Natural killer cell (primary cell): ENCODE results near the gene HSF5. TPM values are rescaled to one million over a fixed set of nuclear protein-coding genes. Genes with fewer than 3 reads are reported as not detected.

ENCODE experiments used
- ATAC-seq, 3 donors: fragments of 150-1000 bp in 2 of 3; fragments of 200-7000 bp in 1 of 3; cut with Tn5 transposase; 1 replicate in 1 of 3; 2 replicates in 2 of 3; pipeline ENCODE4 v1.10.0; 2021; ENCODE audit warnings: mild to moderate bottlenecking in 2 of 3, moderate library complexity in 2 of 3
- DNase-seq, 2 donors: peaks; one replicate each; pipeline versions ENCODE4 v3.0.0 to v3.0.0-alpha.2; 2013 to 2021; ENCODE audit warnings: mixed read lengths in 1 of 2
- H3K27ac ChIP-seq: one replicate; pipeline ENCODE4 v1.5.1; 2013; ENCODE audit warnings: mild to moderate bottlenecking, low read length
- H3K27me3 ChIP-seq: one replicate; pipeline ENCODE4 v1.6.1; 2013; ENCODE audit warnings: low read length; ENCODE audit not compliant: control insufficient read depth, insufficient read depth
- H3K36me3 ChIP-seq: one replicate; pipeline ENCODE4 v1.6.1; 2013; ENCODE audit warnings: low read length; ENCODE audit not compliant: control insufficient read depth, insufficient read depth
- H3K4me1 ChIP-seq: one replicate; pipeline ENCODE4 v1.6.1; 2013; ENCODE audit warnings: low read length; ENCODE audit not compliant: control insufficient read depth, insufficient read depth
- H3K4me3 ChIP-seq: one replicate; pipeline ENCODE4 v1.5.1; 2013; ENCODE audit warnings: low read length
- H3K9me3 ChIP-seq: one replicate; pipeline ENCODE4 v1.6.1; 2013; ENCODE audit warnings: low read length; ENCODE audit not compliant: control insufficient read depth, insufficient read depth
- H3K27ac Mint-ChIP-seq, 2 donors: one replicate each; pipeline ENCODE4 v1.8.0; 2022; ENCODE audit warnings: mild to moderate bottlenecking in 2 of 2, mixed read lengths in 2 of 2, moderate library complexity in 1 of 2
- H3K27me3 Mint-ChIP-seq, 2 donors: one replicate each; pipeline ENCODE4 v1.8.0; 2022; ENCODE audit warnings: low read depth in 2 of 2, mixed read lengths in 2 of 2
- H3K36me3 Mint-ChIP-seq: one replicate; pipeline ENCODE4 v1.8.0; 2022; ENCODE audit warnings: mixed read lengths
- H3K4me1 Mint-ChIP-seq, 2 donors: one replicate each; pipeline ENCODE4 v1.8.0; 2022; ENCODE audit warnings: mixed read lengths in 2 of 2
- H3K4me3 Mint-ChIP-seq: one replicate; pipeline ENCODE4 v1.8.0; 2022; ENCODE audit warnings: mild to moderate bottlenecking, moderate library complexity, mixed read lengths
- H3K9me3 Mint-ChIP-seq, 2 donors: one replicate each; pipeline ENCODE4 v1.8.0; 2022; ENCODE audit warnings: mixed read lengths in 2 of 2
- CTCF ChIP-seq: fragments of 200-600 bp; IDR thresholded peaks from one replicate; pipeline ENCODE4 v1.8.0; 2022; ENCODE audit warnings: antibody characterized with exemption
- WGBS: methylation state at CpG from one replicate; pipeline ENCODE4 v1.1.7; 2013; ENCODE audit warnings: missing lambda C conversion rate; ENCODE audit not compliant: insufficient coverage; 5-methylcytosine and 5-hydroxymethylcytosine counted together
- intact Hi-C: fragments of 100-400 bp; cut with micrococcal nuclease; formaldehyde crosslinking; loops from one replicate; pipeline ENCODE4 v1.14.2; 2022
- total RNA-seq, 4 donors: library from RNA; stranded (reverse); fragments of 120-200 nt in 1 of 4; gene quantifications; one replicate each; pipeline versions ENCODE4 v1.2.3 to v1.2.4, GENCODE V29; 2013 to 2022

Gene HSF5
- total RNA-seq, 3 donors from 2014 or later (not counting 1 experiment from before 2014, with no cell fraction given) = 0.45 to 1.00 (median 0.94) TPM

DNA sequence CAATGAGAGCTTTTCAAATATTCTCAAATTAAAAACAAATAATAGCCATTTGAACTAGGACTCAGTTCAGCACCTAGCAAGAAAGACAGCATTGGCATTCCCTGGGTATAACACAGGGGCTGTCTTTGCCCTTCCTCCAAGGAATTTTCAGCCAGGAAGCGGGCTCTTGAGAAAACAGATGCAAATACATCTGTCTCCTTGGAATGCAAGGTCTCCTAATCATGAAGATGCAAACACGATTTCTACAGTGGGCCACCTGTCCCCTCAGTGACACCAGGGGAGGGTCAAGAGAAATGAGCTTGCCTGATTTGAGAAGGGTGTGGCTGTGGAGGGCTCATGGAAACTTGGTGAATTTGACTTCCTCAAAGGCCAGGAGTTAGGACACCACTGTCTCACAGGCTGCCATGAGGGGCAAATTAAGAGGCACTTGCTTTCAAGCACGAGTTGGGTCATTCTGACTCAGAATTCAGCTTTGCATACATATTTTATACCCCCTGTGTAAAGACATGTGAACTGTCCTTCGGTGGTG, 111.7 kb downstream of the HSF5 start:
- H3K4me3 ChIP-seq = no peak overlapping the region
- no peaks in the 10 kb centered on the region for H3K36me3 Mint-ChIP-seq
- H3K4me3 Mint-ChIP-seq = no peak overlapping the region
- no peaks in the 10 kb centered on the region for H3K9me3 Mint-ChIP-seq
- 79% methylated on average over 3 of the region's 4 CpGs for WGBS
- H3K36me3 ChIP-seq = no peaks in the 10 kb centered on the region
- DNase-seq = no peak
- H3K27me3 ChIP-seq = no peaks in the 10 kb centered on the region
- H3K27ac ChIP-seq = no peak overlapping the region
- no peak for ATAC-seq
- no peaks in the 10 kb centered on the region for H3K9me3 ChIP-seq
- intact Hi-C loops = no loop called here
- H3K4me1 Mint-ChIP-seq = peaks cover 47 to 55% of the 10 kb centered on the region in 2 donors
- peaks cover 28% of the 10 kb centered on the region for H3K4me1 ChIP-seq
- no peaks in the 10 kb centered on the region for H3K27me3 Mint-ChIP-seq
- TF ChIP-seq CTCF = no peak
- no peak overlapping the region for H3K27ac Mint-ChIP-seq

DNA sequence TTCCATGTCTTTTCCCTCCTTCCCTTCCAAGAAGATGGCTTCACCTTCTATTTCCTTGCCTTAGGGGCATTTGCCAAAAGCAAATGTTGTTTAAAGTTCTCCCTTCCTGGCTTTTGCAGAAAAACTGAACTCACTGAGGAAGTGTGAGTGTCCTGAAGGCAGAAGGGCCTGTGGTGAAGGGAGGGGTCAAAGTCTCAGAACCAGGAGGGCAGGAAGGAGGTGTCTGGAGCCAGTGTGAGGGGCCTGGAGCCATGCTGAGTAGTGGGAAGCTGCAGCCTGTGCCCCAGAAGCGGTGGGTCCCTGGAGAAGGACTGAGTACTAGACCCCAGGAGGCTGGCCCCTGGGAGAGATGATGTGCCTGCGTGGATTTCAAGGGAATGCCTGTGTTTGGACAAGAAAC, 112.4 kb downstream of the HSF5 start:
- 90% methylated on average over 2 of the region's 2 CpGs for WGBS
- Histone ChIP-seq H3K36me3 (no peaks in the 10 kb centered on the region), H3K4me1 (peaks cover 28% of the 10 kb centered on the region), H3K4me3 (no peak overlapping the region), H3K27me3 (no peaks in the 10 kb centered on the region), H3K27ac (no peak overlapping the region), H3K9me3 (no peaks in the 10 kb centered on the region)
- Mint-ChIP-seq H3K27ac (no peak overlapping the region), H3K36me3 (no peaks in the 10 kb centered on the region), H3K4me1 (peaks cover 47 to 55% of the 10 kb centered on the region in 2 donors), H3K9me3 (no peaks in the 10 kb centered on the region), H3K4me3 (no peak overlapping the region), H3K27me3 (no peaks in the 10 kb centered on the region)
- DNase-seq (no peak), ATAC-seq (no peak)
- TF ChIP-seq CTCF = no peak
- intact Hi-C loops = no loop called here

- no peak for TF ChIP-seq CTCF
- H3K9me3 Mint-ChIP-seq = no peaks in the 10 kb centered on the region
- ATAC-seq = no peak
- intact Hi-C loops = no loop called here
- Histone ChIP-seq H3K36me3 (no peaks in the 10 kb centered on the region), H3K4me1 (peaks cover 28% of the 10 kb centered on the region), H3K27me3 (no peaks in the 10 kb centered on the region), H3K27ac (no peak overlapping the region), H3K9me3 (no peaks in the 10 kb centered on the region), H3K4me3 (no peak overlapping the region)
- H3K27ac Mint-ChIP-seq = no peak overlapping the region
- WGBS = 86% methylated on average over 5 of the region's 5 CpGs
- peaks cover 47 to 55% of the 10 kb centered on the region in 2 donors for H3K4me1 Mint-ChIP-seq
- DNase-seq = no peak
- no peak overlapping the region for H3K4me3 Mint-ChIP-seq
- no peaks in the 10 kb centered on the region for H3K36me3 Mint-ChIP-seq
- no peaks in the 10 kb centered on the region for H3K27me3 Mint-ChIP-seq
Observed at GRCh38 chr17:58375256-58375655, 113.0 kb downstream of the HSF5 start.

- no peaks in the 10 kb centered on the region for H3K9me3 Mint-ChIP-seq
- Histone ChIP-seq H3K36me3 (no peaks in the 10 kb centered on the region), H3K4me3 (no peak overlapping the region), H3K27me3 (no peaks in the 10 kb centered on the region), H3K4me1 (peaks cover 29% of the 10 kb centered on the region), H3K27ac (no peak overlapping the region), H3K9me3 (no peaks in the 10 kb centered on the region)
- H3K4me1 Mint-ChIP-seq = peaks cover 44 to 52% of the 10 kb centered on the region in 2 donors
- ATAC-seq (no peak), DNase-seq (no peak)
- H3K4me3 Mint-ChIP-seq = no peak overlapping the region
- no peaks in the 10 kb centered on the region for H3K36me3 Mint-ChIP-seq
- H3K27me3 Mint-ChIP-seq = no peaks in the 10 kb centered on the region
- no peak for TF ChIP-seq CTCF
- WGBS = 88% methylated on average over 1 of the region's 1 CpG
- no peak overlapping the region for H3K27ac Mint-ChIP-seq
- intact Hi-C loops = no loop called here
Observed at GRCh38 chr17:58373923-58374322, 114.3 kb downstream of the HSF5 start.
